Epithelial cell of esophagus (primary cell): Measurements from ENCODE around the gene SPRED2.

Source experiments
- DNase-seq: peaks from one replicate; pipeline ENCODE4 v3.0.0; 2010; ENCODE audit warnings: low read depth
- H3K4me3 ChIP-seq: 2 replicates; pipeline ENCODE4 v1.5.1; 2011; ENCODE audit warnings: mild to moderate bottlenecking, low read length, control low read depth
- CTCF ChIP-seq: IDR thresholded peaks from 2 replicates; pipeline ENCODE4 v1.5.1; 2011; ENCODE audit warnings: low read depth, mild to moderate bottlenecking, low read length, control low read depth, inconsistent platforms; ENCODE audit not compliant: insufficient read depth; ENCODE audit errors: missing control alignments

Gene SPRED2

GRCh38 chr2:65425276-65425675, 7.1 kb downstream of the SPRED2 start:
- no peak for TF ChIP-seq CTCF
- H3K4me3 ChIP-seq = no peak overlapping the region
- no peak for DNase-seq

GRCh38 chr2:65424391-65424790, 8.0 kb downstream of the SPRED2 start:
- no peak overlapping the region for H3K4me3 ChIP-seq
- no peak for DNase-seq
- no peak for TF ChIP-seq CTCF

GRCh38 chr2:65421432-65421748, 11.0 kb downstream of the SPRED2 start:
- no peak overlapping the region for H3K4me3 ChIP-seq
- no peak for TF ChIP-seq CTCF
- DNase-seq = no peak

- peak; percentile 26 for DNase-seq
- H3K4me3 ChIP-seq = no peak overlapping the region
- no peak for TF ChIP-seq CTCF
Observed at GRCh38 chr2:65420712-65421431, 11.5 kb downstream of the SPRED2 start.

- no peak for DNase-seq
- no peak for TF ChIP-seq CTCF
- no peak overlapping the region for H3K4me3 ChIP-seq
Observed at GRCh38 chr2:65417509-65418085, 14.8 kb downstream of the SPRED2 start.

GRCh38 chr2:65416945-65417344, 15.5 kb downstream of the SPRED2 start:
- no peak for TF ChIP-seq CTCF

GRCh38 chr2:65416321-65416720, 16.1 kb downstream of the SPRED2 start:
- DNase-seq = no peak
- no peak overlapping the region for H3K4me3 ChIP-seq
- no peak for TF ChIP-seq CTCF

More at GRCh38 chr2:65416945-65417344, 15.5 kb downstream of the SPRED2 start:
- no peak overlapping the region for H3K4me3 ChIP-seq
- no peak for DNase-seq
